Effector memory CD4-positive, alpha-beta T cell (primary cell): ENCODE results near the gene BAIAP2.

ENCODE experiments used
- DNase-seq, 3 donors: peaks; one replicate each; pipeline ENCODE4 v3.0.0-alpha.2; 2020
- H3K27ac ChIP-seq: 2 replicates; pipeline ENCODE4 v1.7.0; 2013; ENCODE audit warnings: mild to moderate bottlenecking, low read length, moderate library complexity; ENCODE audit not compliant: insufficient read depth, poor library complexity, severe bottlenecking
- H3K27me3 ChIP-seq: replicated peaks from 2 replicates; pipeline ENCODE4 v1.7.0; 2013; ENCODE audit warnings: mild to moderate bottlenecking, low read length; ENCODE audit not compliant: insufficient read depth, control insufficient read depth, poor library complexity, severe bottlenecking
- H3K36me3 ChIP-seq: 2 replicates; pipeline ENCODE4 v1.7.0; 2013; ENCODE audit warnings: mild to moderate bottlenecking, low read length, moderate library complexity; ENCODE audit not compliant: control insufficient read depth, insufficient read depth
- H3K4me1 ChIP-seq: 2 replicates; pipeline ENCODE4 v1.7.0; 2013; ENCODE audit warnings: low read length, mild to moderate bottlenecking; ENCODE audit not compliant: control insufficient read depth, insufficient read depth, poor library complexity, severe bottlenecking
- H3K4me3 ChIP-seq: 2 replicates; pipeline ENCODE4 v1.7.0; 2013; ENCODE audit warnings: low read length, low read depth, mild to moderate bottlenecking; ENCODE audit not compliant: insufficient read depth, poor library complexity, severe bottlenecking
- H3K9me3 ChIP-seq: 2 replicates; pipeline ENCODE4 v1.7.0; 2013; ENCODE audit warnings: mild to moderate bottlenecking, low read length, moderate library complexity; ENCODE audit not compliant: control insufficient read depth

The BAIAP2 gene

DNA sequence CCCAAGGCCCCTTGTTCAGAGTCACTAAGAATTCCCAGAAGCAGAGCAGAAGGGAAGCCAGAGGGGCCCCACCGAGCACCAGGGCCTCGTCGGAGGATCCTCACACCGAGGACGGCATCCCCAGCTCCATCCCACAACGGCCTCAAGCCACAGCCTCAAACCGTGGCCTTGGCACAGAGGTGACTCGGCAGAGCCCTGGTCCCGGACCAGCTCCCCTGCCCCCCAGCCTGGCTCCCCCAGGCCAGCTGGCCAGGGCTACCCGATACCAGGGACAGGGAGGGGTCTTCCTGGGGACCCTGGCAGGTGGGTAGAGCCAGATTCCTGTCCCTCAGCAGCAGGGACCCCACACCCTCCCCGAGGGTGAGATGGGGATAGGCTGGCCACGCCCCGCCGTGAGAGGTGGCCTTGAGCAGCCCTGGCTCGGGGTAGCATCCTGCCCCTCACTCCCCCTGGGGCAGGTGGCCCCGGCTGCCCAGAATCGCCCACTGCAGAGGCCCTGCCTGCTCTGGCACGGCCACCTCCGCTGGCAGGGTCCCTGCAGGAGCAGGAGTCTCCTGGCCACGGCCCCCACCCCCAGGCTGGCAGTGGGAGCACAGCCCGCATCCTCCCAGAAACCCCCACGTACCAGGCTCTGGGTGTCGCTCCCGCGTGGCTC, 124.8 kb downstream of the BAIAP2 start:
- Histone ChIP-seq H3K4me1 (peaks cover 3% of the 10 kb centered on the region), H3K27me3 (peaks cover 5% of the 10 kb centered on the region), H3K9me3 (no peaks in the 10 kb centered on the region), H3K36me3 (no peaks in the 10 kb centered on the region), H3K27ac (no peak overlapping the region), H3K4me3 (no peak overlapping the region)
- DNase-seq = no peak

DNA sequence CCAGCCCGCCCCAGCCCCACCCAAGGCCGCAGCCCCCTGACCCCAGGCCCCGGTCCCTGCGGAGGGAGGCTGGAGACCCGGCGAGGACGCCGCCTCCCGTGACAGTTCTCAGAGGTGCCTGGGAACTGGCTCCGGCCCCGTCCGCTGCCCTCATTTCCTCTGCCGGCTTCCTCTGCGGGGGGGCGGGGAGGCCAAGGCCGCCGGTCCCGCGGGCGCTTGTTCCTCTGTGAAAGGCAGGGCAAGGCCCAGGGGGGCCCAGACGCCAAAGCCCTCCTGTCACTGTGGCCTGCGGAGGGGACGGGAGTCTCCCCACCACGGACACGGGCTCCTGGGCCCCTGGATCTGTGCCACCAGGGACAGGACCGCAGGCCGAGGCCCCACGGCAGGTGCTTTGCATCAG, 125.4 kb downstream of the BAIAP2 start:
- H3K9me3 ChIP-seq = no peaks in the 10 kb centered on the region
- H3K36me3 ChIP-seq = no peaks in the 10 kb centered on the region
- H3K27me3 ChIP-seq = peaks cover 10% of the 10 kb centered on the region
- H3K27ac ChIP-seq = no peak overlapping the region
- no peak for DNase-seq
- peaks cover 3% of the 10 kb centered on the region for H3K4me1 ChIP-seq
- H3K4me3 ChIP-seq = no peak overlapping the region

DNA sequence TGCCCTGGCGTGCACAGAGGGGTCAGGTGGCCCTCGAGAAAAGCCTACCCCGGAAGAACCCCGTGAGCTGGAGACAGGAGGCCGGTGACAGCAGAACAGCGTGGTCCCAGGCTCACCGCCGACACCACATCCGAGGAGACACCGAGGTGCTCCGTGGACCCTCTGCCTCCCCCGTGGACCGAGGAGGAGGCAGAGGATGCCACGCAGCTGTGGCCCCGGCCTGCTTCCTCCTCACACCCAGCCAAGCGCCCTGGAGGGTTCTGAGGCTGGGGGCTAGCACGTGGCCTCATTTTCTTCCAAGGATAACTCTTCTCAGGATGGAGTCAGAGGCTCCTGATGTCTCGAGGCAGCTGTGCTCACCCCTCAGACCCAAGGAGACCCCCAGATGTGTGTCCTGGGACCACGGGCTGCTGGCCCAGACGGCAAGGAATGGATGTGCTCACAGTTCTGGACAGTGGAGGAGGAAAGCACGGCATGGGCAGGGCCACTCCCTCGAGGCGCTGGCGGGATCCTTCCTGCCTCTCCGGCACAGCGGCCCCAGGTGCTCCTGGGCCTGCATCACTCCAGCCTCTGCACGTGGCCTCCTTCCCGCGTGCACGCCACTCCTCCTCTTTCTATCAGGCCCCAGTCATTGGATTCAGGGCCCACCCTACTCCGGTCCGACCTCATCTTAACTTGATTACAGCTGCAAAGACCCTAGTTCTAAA, 125.9 kb downstream of the BAIAP2 start:
- peaks cover 8% of the 10 kb centered on the region for H3K4me1 ChIP-seq
- H3K27ac ChIP-seq = no peak overlapping the region
- H3K4me3 ChIP-seq = no peak overlapping the region
- DNase-seq = no peak
- H3K9me3 ChIP-seq = no peaks in the 10 kb centered on the region
- H3K36me3 ChIP-seq = no peaks in the 10 kb centered on the region
- H3K27me3 ChIP-seq = peaks cover 15% of the 10 kb centered on the region

DNA sequence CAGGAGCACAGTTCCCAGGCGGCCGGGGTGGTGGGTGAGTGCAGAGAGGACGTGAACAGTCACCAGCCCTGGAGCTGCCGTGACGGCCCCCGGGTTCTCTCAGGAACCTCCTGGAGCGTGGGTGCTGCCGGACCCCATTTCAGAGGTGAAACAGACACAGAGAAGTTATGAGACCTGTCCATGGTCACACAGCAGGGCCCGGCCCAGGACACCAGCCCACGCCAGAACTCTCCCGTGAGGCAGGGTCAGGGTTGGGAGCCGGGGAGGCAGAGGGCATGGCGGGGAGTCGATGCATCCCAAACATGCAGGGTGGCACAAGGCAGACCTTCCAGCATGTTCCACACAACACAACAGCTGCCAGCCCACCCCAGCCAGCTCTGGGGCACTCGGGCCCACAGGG, 126.6 kb downstream of the BAIAP2 start:
- no peak for DNase-seq
- Histone ChIP-seq H3K9me3 (no peaks in the 10 kb centered on the region), H3K27ac (no peak overlapping the region), H3K4me1 (peaks cover 8% of the 10 kb centered on the region), H3K4me3 (no peak overlapping the region), H3K36me3 (no peaks in the 10 kb centered on the region), H3K27me3 (peaks cover 15% of the 10 kb centered on the region)

DNA sequence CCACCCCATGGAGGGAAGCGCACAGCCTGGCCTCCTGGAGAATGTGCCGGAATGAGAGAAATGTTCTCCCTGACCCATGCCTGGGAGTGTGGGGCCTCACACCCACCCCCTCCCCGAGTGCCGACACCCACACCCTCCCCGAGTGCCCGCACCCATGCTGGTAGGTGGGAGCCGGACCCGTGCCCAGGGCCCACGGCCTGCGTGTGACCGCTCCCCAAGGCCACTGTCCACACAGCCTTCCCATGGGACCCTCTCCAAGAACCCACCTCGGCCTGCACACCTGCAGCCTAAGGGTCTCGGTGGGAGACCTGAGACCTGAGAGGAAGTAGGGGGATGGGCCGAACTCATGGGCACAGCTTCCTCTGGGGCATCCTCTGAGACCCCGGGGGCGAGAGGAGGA, 127.0 kb downstream of the BAIAP2 start:
- Histone ChIP-seq H3K27me3 (peaks cover 15% of the 10 kb centered on the region), H3K36me3 (no peaks in the 10 kb centered on the region), H3K27ac (no peak overlapping the region), H3K4me1 (peaks cover 8% of the 10 kb centered on the region), H3K4me3 (no peak overlapping the region), H3K9me3 (no peaks in the 10 kb centered on the region)
- DNase-seq = no peak

DNA sequence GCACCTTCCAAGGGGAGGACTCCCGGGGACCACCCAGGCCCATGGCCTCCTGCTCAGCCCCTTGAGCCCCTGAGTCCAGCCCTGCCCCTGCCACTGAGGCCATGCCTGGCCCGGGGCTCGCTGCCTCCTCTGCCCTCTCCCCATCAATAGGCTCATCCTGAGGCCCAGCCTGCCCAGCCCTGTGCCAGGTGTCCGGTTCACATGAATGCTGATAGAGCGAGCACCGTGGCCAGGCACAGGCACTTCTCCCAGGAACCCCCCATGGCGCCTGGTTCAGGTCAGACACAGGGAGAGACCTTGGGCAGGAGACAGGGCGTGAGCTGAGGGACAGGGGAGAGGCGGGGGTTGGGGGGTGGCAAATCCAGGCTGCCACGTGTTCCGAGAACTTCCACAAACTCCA, 127.5 kb downstream of the BAIAP2 start:
- H3K27ac ChIP-seq = no peak overlapping the region
- no peak overlapping the region for H3K4me3 ChIP-seq
- H3K27me3 ChIP-seq = peaks cover 15% of the 10 kb centered on the region
- H3K9me3 ChIP-seq = no peaks in the 10 kb centered on the region
- no peaks in the 10 kb centered on the region for H3K36me3 ChIP-seq
- no peak for DNase-seq
- H3K4me1 ChIP-seq = peaks cover 8% of the 10 kb centered on the region

DNA sequence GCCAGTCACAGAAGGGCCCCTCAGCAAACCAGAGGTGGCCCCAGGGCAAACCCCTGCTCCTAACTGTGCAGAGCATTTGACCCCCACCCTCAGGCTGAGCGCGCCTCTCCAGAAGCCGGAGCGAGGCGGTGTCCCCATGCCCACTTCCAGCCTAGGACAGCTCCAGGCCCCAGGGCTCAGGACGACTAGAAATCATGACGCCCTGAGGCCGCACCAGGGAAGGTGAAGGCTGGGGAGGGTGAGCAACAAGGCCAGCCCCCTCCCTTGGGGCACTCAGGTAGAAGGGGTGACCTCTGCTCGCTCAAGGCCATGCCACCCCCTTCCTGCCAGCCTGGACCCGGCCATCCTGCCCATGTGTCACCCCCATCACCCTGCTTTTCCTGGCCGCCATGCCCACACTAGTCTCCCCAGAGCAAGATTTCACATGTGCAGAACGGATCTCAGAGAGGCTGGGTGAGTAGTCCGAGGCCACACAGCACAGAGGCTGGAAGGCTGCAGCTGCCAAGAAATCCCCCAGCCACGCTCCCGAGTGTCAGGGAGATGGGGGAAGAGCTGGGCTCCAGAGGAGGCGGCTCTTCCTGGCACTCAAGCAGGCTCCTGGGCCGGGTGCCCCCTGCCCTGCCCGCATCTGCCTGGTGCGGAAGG, 128.2 kb downstream of the BAIAP2 start:
- no peak for DNase-seq
- Histone ChIP-seq H3K36me3 (no peaks in the 10 kb centered on the region), H3K4me1 (peaks cover 8% of the 10 kb centered on the region), H3K4me3 (no peak overlapping the region), H3K9me3 (no peaks in the 10 kb centered on the region), H3K27me3 (peaks cover 15% of the 10 kb centered on the region), H3K27ac (no peak overlapping the region)

DNA sequence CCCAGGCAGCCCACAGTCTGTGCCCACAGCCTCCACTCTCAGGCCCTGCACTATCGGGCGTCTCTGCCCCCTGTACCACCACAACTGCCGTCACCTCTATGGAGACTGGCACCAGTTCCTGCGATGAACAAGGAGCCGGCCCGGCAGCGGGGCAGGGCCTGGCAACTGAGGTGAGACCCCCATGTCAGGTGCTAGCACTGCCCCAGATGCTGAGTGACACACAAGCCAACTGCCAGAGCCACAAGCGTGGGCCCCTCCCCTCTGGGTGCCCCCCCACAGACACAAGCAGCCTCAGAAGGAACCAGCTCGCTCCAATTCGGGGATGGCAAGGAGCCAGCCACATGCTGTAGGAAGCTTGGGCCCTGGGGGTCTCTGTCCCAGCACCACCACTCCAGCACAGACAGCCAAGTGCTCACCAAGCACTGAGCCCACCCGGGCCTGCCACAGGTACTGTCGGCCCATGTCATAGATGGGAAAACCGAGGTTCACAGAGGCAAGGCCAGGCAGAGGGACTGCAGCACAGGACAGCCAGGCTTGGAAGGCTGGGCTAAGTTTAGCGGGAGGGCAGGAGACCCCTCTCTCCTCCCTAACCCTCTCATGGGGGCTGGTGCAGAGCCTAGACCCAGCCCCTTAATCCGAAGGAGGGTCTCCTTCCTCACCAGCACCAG, 128.9 kb downstream of the BAIAP2 start:
- Histone ChIP-seq H3K4me1 (peaks cover 8% of the 10 kb centered on the region), H3K27ac (no peak overlapping the region), H3K4me3 (no peak overlapping the region), H3K27me3 (peaks cover 15% of the 10 kb centered on the region), H3K9me3 (no peaks in the 10 kb centered on the region), H3K36me3 (no peaks in the 10 kb centered on the region)
- no peak for DNase-seq

DNA sequence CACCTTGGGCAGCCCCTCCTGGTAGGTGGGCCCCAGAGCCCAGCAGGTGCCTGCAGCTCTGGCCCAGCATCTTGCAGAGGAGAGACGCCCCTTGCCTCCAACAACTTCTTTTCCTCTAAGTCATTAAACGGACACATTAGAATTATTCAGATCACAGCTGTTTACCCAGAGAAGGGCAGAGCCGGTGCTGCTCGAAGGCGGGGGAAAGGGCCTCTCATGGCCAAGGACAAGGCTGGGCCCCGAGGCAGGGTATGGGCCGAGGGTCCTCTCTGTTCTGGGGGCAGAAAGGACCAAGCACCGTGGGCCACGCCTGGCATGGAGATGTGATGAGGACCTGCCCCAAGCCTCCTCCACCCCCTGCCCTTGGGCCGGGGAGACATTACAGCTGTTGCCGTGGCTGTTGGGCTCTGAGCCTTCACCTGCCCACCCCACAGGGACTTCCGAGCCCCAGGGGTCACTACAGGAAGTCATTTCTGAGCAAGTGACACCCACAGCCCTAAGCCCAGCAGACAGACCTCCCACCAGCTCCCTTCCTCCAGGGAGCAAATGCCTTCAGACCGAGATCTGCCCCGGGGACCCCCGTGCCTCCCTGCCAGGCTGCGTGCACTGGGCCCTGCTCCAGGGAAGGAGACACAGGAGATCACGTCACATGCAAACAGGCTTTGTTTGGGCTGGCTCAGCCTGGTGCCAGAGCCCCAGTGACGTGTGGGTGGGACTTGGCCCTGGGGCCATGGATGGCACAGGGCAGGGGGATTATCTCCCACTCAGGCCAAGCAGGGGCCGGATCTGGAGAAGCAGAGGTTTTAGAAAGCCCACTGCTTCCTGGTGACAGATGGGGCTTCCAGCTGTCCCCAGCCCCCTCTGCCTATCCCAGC, 129.7 kb downstream of the BAIAP2 start:
- no peak overlapping the region for H3K4me3 ChIP-seq
- H3K9me3 ChIP-seq = no peaks in the 10 kb centered on the region
- DNase-seq = no peak
- H3K27ac ChIP-seq = no peak overlapping the region
- H3K4me1 ChIP-seq = peaks cover 8% of the 10 kb centered on the region
- no peaks in the 10 kb centered on the region for H3K36me3 ChIP-seq
- peaks cover 15% of the 10 kb centered on the region for H3K27me3 ChIP-seq
